SH-SY5Y (cell line): Measurements from ENCODE around the gene UBASH3A.

Source experiments
- GATA2 ChIP-seq: IDR thresholded peaks from 2 replicates; pipeline ENCODE4 v1.6.1; 2011; ENCODE audit warnings: mild to moderate bottlenecking, low read depth, low read length
- GATA3 ChIP-seq: IDR thresholded peaks from 2 replicates; pipeline ENCODE4 v1.6.1; 2011; ENCODE audit warnings: low read depth, mild to moderate bottlenecking, low read length, moderate library complexity

UBASH3A gene

DNA sequence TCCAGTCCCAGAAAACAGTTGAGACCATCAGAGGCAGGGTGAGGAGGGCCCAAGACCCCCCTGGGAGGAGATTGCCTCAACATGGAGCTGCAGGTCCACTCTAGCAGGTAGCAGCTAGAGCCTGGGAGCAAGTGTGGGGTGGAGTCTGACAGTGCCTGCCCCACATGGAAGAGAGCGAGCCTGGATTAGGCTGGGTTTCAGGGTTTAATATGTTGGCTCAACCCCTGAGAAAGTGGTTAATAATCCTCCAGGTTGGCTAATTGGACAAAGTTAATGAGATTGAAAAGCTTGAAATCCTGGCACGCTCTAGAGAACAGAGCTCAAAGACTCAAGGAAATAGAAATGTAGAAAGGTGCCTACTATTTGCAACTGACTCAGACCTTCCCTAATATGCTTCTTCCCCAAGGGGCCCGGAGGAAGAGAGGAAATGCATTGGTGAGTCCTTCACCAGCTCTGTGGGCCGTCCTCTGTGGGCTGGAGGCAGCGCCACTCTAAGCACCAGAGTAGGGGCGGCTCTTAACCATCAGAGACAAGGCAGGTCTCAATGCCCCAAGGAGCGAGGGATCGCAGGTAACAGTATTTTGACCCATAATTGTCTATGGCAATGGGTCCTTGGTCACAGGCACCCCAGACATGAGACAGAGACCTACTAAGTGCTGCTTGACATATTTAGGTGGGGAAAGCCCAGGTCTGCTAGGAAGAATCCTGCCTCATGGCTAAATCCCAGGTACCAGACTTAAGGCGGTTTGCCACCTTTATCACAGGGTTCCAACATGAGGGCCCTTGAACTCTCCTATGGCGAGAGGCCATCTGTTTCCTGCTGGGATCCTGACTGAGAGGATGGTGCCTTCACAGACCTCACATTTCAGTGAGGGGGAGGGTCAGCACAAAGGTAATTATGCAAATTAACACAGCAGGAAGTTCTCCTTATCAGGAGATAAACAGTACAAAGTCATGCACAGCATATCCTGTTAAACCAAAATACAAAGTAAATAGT, 58.5 kb downstream of the UBASH3A start:
- TF ChIP-seq GATA2 (no peak), GATA3 (no peak)

DNA sequence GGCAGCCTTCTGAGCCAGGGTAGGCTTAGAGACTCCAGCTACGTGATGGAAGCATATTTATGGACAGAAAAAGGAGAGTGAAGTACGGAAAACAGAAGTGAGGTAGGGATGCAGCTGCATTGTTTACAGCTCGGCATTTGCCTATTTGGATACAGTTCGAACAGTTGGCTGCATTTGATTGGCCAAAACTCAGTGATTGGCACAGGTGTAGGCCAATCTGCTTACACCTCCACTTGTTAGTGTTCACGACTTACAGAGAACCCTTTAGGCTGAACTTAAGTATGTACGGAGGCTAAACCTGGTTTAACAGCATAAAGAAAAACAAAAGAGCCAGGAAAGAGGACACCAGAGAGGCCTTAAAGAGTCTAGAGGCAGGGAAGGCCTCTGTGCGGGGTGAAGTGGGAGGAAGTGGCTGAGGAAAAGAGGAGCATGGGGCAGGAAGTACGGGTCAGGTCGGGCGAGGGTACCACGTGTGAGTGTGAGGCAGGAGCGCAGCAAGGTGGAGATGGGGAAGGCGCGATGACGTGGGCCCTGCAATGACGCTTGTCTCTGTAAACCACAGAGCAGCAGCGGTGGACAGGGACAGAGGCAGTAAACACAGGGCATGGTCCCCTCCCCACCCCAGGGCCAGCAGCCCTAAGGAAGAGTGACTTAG, 60.3 kb downstream of the UBASH3A start:
- TF ChIP-seq GATA3 (no peak), GATA2 (no peak)

DNA sequence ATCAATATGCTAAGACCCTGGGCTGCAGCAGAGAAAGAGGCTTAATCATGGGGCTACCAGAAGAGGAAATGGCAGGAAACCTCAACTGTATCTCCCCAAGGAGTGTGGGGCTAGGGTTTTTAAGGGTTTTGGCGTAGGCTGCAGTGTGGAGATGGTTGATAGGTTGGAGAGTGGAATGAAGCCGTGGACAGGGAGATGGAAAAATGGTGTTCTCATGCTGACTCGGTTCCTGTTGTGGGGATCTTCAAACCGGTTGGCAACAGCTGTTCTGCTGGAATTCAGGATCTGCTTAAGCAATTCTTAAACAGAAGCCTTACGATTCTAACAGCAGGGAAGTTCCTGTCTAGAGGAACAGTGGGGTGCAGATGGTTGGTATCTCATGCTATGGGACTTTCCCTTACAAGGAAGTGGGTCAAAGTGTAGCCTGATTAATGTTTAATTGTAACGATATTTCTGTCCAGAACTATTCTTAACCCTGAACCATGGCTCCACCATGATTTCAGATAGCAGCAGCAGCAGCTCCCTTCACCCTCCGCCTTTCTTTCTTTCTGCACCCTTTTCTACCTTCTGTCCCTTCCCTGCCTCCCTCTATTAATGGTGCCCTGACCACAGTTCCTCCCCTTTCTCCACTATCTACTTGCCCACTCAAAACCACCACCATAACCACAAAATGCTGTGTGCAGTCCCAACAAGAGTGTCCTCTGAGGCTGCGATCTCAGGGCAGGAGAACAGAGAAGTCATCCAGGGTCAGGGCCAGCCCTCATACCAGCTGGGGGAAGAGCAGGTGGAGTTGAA, 61.5 kb downstream of the UBASH3A start:
- TF ChIP-seq GATA2 (no peak), GATA3 (no peak)

DNA sequence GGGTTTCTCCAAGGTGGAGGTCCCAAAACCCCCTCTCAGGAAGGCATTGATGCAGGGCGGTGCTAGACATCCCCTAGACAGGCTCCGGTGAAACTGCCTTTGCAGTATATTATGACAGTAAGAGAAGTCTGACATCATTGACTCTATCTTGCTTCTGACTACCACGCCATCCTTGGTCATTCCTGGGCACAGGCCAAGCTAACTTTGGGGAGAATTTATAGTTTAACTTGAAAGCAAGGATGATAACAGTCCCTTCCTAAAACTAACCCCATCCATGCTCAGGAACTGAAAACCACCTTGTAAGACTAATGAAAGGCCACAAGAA, 62.1 kb downstream of the UBASH3A start:
- no peak for TF ChIP-seq GATA2
- no peak for TF ChIP-seq GATA3

DNA sequence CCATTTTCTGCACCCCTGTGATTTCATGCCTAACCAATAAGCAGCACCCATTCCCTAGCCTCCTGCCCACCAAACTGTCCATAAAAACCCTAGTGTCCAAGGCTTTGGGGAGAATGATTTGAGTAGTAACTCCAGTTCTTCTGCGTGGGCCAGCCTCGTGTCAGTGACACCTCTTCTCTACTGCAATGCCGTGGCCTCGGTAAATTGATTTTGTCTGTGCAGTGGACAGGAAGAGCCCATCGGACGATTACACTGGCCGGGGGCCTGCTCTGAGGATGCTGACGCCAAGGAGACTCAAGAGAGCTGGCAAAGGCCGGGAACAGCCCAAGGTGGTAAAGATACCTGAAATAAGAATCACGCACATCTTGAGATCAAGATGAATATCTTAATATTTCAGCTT, 63.0 kb downstream of the UBASH3A start:
- TF ChIP-seq GATA3, result no peak
- TF ChIP-seq GATA2, result no peak

DNA sequence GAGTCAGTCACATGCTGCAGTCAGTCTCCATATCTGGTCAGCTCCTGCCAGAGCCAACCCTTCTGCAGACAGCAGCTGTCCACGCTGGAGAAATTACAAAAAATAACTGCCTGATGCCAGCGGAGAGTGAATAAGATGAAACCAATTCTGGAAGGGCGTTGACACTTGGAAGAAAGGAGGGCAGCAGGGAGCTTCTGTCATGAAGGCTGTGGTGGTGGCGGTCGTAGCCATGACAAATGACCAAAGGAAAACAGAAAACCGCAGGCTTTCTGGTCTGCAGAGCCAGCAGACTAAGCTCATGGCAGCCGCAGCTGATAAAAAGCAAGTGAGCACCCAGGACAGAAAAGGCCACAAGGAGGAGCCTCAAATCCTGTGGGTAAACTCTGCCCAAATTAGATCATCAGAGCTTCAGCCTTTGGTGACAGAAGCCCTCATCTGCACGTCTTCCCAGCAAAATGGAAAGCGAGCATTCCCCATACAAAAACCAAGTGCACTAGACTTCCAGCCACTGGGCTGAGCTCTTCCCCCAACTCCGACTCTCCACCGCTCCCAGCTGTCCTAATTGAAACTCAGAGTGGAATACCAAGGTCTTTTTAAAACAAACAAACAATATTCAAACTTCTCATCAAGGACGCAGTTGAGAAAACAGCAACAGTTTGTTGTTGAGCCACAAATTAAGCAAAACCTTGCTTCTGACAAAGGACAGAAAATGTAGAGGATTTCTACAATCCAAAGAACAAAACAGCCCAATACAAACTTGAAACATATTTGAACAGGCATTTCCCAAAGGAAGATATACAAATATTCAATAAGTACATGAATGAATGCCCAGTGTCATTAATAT, 63.7 kb downstream of the UBASH3A start:
- no peak for TF ChIP-seq GATA2
- TF ChIP-seq GATA3, result no peak

DNA sequence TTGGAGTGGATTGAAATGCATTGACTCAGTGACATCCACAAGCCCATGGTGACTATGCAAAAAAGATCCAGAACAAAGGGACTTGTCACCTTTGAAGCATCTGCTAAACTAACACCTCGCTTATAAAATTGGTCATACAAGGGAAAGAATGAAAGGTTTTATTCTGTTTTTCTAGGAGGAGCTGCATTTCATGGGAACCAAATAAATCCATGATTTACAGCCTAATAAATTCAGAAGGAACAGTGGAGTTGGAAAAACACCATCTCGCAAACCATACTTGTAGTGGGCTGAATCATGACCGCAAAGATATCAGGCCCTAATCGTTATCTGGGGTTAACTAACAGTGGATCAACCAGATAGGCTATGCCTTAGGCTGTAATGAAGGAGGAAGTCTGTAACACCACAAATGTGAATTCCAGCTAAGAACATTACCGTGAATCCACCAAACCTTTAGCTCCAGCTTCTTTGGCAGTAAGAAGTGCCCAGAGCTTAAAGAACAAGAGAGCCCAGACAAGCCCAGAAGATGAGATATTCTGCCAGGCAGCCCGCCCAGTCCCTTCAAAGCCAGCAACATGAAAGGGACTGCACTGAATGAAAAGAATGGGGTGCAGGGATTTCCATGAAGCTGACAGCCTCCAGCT, 64.9 kb downstream of the UBASH3A start:
- TF ChIP-seq GATA2, result no peak
- no peak for TF ChIP-seq GATA3

DNA sequence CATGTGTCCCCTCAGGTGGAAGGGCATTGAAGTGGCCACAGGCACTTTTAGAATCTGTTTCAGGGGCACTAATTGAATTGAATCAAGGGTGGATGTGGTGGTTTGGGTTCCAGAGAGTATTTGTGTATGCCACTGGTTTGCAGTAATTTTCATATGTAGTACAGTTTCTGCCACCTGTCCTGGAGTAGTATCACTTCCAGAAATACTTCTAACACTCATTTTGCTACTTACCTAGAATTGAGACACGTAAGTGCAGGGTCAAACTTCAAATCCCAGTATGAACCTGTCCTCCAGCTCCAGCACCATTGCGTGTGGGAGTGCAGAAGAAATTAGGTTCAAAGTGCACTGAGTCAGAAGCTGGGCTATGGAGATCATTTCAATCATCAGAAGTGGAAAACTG, 65.6 kb downstream of the UBASH3A start:
- TF ChIP-seq GATA2 (no peak), GATA3 (no peak)

DNA sequence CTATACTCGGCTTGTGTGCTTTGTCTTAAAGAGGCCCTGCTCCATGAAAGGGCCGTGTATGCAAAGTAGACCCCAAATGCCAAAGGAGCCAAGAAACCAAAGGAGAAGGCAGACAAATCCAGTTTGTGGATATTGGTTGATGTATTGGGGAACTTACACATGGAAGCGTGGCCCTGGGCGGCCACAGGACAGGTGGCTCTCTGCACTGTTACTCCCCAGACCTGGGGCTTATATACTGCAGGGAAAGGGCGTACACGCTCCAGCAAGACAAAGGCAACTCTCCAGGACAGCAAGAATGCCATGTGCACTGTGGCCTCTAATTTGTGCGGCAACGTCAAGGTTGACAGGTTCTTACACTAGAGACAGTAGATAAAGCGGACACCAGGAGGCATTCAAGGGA, 67.5 kb downstream of the UBASH3A start:
- TF ChIP-seq GATA3, result no peak
- TF ChIP-seq GATA2, result no peak

DNA sequence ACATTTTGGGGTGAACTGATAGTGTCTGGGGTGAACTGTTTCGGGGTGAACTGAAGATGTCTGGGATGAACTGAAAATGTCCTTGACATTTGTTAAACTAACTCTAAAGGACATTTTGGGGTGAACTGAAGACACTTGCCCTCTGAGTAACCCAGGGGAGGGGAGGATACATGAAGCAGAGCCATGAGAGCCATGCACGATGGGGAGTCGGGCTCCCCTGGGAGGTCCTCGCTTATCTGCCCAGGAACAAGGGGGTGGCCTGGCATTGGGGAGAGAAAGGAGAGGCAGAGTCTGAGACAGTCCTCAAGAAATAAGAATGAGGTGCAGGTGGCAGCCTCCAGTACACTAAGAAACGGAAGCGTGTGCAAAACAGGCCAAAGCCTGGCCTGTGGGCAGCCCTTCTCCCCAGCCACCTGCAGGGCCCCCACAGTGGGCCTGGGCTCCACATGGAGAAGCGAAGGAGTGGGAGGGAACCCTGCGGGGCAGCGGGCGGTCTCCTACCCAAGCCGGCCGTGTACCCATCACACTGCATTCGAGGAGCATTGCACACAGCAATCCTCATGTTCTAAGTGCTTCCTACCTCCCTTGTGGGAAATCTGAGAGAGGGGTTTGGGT, 68.1 kb downstream of the UBASH3A start:
- no peak for TF ChIP-seq GATA2
- no peak for TF ChIP-seq GATA3

DNA sequence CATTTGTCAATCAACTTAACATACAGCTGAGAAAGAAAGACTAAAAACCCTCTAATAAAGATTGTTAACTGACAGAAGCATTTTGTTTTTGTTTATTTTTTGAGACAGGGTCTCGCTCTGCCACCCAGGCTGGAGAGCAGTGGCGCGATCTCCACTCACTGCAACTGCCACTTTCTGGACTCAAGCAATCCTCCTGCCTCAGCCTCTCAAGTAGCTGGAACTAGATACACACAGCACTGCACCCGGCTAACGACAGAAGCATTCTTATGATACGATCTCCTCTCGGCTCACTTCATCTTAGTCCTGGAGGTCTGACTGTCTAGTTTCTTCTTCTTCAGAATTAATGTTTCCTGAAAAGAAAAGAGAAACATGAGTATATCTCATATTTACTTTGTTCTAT, 68.8 kb downstream of the UBASH3A start:
- TF ChIP-seq GATA2, result no peak
- no peak for TF ChIP-seq GATA3

DNA sequence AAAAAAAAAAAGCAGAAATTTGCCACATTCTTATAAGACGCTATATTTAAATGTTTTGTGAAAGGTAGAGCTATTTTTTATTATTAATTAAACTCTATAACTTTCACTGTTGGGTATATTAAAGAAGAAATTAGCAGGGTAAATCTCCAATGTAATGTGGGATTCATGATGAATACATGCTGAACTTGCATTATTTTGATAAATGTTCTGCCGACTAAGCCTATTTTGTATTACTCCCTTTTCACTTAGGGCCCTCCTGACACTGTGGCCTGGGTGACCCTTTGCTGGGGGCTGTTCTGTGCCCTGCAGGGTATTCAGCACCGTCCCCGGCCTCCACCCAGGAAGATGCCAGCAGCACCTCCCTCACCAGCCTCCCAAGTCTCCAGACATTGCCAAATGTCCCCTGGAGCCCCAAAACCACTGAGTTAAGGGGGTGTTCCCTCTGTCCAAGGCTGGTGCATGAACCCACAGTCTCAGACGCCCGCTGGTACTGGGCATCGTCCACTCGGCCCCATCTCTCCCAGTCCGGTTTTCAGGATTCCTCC, 69.9 kb downstream of the UBASH3A start:
- TF ChIP-seq GATA3 (no peak), GATA2 (no peak)
